GM06990 (cell line): Measurements from ENCODE around the gene FZR1.
A peak's percentile ranks its signal among the peaks of the same experiment; 100 is the strongest.

ENCODE experiments used
- DNase-seq: peaks from one replicate; pipeline ENCODE4 v3.0.0-alpha.2; 2011; ENCODE audit not compliant: insufficient read length; ENCODE audit errors: extremely low read depth
- H3K27me3 ChIP-seq: replicated peaks from 2 replicates; pipeline ENCODE4 v1.6.0; 2011; ENCODE audit warnings: low read length; ENCODE audit not compliant: control insufficient read depth, insufficient read depth
- H3K36me3 ChIP-seq: 2 replicates; pipeline ENCODE4 v1.5.1; 2011; ENCODE audit warnings: low read length; ENCODE audit not compliant: control insufficient read depth, insufficient read depth
- H3K4me3 ChIP-seq: replicated peaks from 2 replicates; pipeline ENCODE4 v1.5.1; 2011; ENCODE audit warnings: low read depth, mild to moderate bottlenecking, control low read depth, low read length
- TF ChIP-seq, protein P1 (sequence below): IDR thresholded peaks from 2 replicates; pipeline ENCODE4 v1.5.1; 2011; ENCODE audit warnings: low read length, control low read depth, mild to moderate bottlenecking, inconsistent platforms; ENCODE audit not compliant: insufficient read depth, poor library complexity, severe bottlenecking

Gene FZR1

DNA sequence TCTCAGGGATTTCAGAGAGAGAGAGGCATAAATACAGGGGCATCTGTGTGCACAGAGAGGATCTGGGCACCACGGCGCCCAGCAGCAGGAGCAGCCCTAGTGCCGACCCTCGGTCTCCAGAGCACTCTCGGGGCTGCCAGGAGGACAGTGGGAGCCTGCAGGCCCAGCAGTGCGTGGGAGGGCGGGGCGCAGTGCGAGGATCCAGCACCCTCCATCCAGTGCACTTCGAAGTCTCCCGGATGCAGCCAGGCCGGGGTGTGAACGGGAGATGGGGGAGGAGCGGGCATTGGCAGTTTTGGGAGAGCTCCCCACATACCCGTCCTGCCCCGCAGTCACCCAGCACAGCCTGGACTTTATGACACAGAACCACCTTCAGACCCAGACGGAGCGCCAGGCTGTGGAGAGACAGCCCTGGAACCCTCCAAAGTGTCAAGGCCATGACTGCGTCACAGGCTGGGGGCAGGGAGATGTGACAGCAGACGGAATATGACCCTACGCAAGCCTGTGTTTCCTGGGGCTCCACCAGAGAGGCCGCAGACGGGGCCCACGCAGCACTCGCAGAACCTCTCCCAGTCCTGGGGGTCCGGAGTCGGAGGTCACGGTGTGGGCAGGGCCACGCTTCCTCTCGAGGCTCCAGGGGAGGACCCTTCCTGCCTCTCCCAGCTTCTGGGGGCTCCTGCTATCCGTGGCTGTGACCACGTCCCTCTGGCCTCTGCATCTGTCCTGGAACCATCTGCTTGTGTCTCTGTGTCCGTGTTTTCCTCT is 18.1 kb downstream of the FZR1 start:
- no peak overlapping the region for H3K4me3 ChIP-seq
- no peak for DNase-seq
- H3K27me3 ChIP-seq = no peaks in the 10 kb centered on the region
- TF ChIP-seq, protein P1, sequence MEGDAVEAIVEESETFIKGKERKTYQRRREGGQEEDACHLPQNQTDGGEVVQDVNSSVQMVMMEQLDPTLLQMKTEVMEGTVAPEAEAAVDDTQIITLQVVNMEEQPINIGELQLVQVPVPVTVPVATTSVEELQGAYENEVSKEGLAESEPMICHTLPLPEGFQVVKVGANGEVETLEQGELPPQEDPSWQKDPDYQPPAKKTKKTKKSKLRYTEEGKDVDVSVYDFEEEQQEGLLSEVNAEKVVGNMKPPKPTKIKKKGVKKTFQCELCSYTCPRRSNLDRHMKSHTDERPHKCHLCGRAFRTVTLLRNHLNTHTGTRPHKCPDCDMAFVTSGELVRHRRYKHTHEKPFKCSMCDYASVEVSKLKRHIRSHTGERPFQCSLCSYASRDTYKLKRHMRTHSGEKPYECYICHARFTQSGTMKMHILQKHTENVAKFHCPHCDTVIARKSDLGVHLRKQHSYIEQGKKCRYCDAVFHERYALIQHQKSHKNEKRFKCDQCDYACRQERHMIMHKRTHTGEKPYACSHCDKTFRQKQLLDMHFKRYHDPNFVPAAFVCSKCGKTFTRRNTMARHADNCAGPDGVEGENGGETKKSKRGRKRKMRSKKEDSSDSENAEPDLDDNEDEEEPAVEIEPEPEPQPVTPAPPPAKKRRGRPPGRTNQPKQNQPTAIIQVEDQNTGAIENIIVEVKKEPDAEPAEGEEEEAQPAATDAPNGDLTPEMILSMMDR = no peak
- H3K36me3 ChIP-seq = peaks cover 19% of the 10 kb centered on the region

DNA sequence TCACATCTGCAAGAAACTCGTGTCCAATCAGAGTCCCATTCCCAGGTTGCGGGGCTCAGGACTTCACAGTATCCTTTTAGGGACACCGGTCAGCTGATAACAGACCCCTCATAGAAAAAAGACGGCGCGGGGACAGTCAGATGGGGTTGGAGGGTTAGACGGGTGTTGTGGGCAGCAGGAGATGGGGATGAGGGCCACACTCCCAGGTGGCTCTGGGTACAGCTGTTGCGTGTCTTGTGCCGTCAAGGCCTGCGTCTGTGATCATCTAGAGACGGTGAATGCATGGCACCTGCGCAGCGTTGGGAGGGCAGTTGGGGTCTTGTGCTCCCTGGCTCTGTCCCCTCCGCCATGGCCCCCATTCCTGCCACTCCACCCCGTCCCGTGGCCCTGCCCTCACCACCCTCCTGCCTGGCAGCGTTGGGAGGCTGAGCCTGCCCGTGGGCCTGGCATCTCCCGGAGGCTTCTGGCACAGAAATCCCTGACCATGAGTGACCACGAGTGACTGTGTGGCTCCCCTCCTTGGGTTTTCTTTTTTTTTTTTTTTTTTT is 18.9 kb downstream of the FZR1 start:
- Histone ChIP-seq H3K4me3 (no peak overlapping the region), H3K36me3 (peaks cover 19% of the 10 kb centered on the region), H3K27me3 (no peaks in the 10 kb centered on the region)
- TF ChIP-seq, protein P1 = no peak
- DNase-seq = no peak

- DNase-seq = no peak
- peaks cover 24% of the 10 kb centered on the region for H3K36me3 ChIP-seq
- TF ChIP-seq, protein P1 = peak; percentile 27
- no peak overlapping the region for H3K4me3 ChIP-seq
- H3K27me3 ChIP-seq = no peaks in the 10 kb centered on the region
These were observed 20.6 kb downstream of the FZR1 start for GRCh38 chr19:3526507-3527237.

DNA sequence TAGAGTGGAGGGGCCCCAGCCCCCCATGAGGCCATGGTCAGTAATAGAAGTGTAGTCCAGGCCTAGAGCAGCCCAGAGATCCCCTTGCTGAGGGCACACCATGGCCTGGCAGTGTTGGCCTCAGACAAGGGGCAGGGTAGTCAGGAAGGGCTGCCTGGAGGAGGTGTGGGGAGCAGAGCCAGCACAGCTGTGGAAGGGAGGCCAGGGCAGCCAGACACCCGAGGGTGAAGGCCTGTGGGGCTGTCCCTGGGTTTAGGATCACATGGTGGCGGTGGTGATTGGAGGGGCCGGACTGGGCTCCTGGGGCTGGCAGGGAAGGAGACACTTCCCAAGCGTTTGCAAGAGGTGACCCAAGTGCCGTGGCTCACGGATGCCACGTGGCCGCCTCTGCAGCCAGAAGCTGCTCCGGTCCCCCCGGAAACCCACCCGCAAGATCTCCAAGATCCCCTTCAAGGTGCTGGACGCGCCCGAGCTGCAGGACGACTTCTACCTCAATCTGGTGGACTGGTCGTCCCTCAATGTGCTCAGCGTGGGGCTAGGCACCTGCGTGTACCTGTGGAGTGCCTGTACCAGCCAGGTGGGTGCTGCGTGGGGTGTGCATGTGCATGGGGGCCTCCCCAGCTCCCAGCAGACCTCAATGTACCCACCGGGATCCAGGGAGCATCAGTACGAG is 21.3 kb downstream of the FZR1 start:
- TF ChIP-seq, protein P1 = no peak
- Histone ChIP-seq H3K4me3 (no peak overlapping the region), H3K36me3 (peaks cover 28% of the 10 kb centered on the region), H3K27me3 (no peaks in the 10 kb centered on the region)
- no peak for DNase-seq

- Histone ChIP-seq H3K36me3 (peaks cover 34% of the 10 kb centered on the region), H3K4me3 (no peak overlapping the region), H3K27me3 (no peaks in the 10 kb centered on the region)
- DNase-seq = no peak
- TF ChIP-seq, protein P1 = no peak
These were observed 22.0 kb downstream of the FZR1 start for GRCh38 chr19:3528080-3528479.
